HCT116 (cell line): ENCODE data around the gene BCL2L15. TPM values are rescaled to one million over a fixed set of nuclear protein-coding genes. Genes with fewer than 3 reads are reported as not detected.
A peak's percentile ranks its signal among the peaks of the same experiment; 100 is the strongest.

Experiments used
- ATAC-seq: fragments of 200-7000 bp; cut with Tn5 transposase; 2 replicates; pipeline ENCODE4 v1.9.1; 2020; ENCODE audit warnings: mild to moderate bottlenecking, moderate library complexity
- Bru-seq: library from RNA; stranded (reverse); fragments of 400-500 nt; gene quantifications from one replicate; lab custom pipeline; 2021; lab: Mats Ljungman, UMichigan
- BruChase-seq, 2 experiments: library from RNA; stranded (reverse); fragments of 400-500 nt; gene quantifications; one replicate each; lab custom pipeline; 2021; lab: Mats Ljungman, UMichigan
- BruUV-seq: library from RNA; stranded (reverse); fragments of 400-500 nt; replicated peaks from 2 replicates; lab custom pipeline; 2021; lab: Mats Ljungman, UMichigan
- CTCF ChIA-PET: fragments of 300-600 bp; sonication (Branson Sonifier 250); formaldehyde crosslinking; loops from one replicate; lab custom pipeline; 2021; ENCODE audit warnings: antibody characterized with exemption; lab: Charles Lee
- POLR2A ChIA-PET: fragments of 300-600, 350-600 bp; sonication (Branson Sonifier 250); formaldehyde crosslinking; loops from one replicate; lab custom pipeline; 2021; ENCODE audit warnings: antibody characterized with exemption; lab: Charles Lee
- RAD21 ChIA-PET, 2 experiments: fragments of 300-600 bp; sonication (Branson Sonifier 250); formaldehyde crosslinking; loops; one replicate each; lab custom pipeline; 2023; ENCODE audit warnings: low total read pairs in 2 of 2; ENCODE audit not compliant: uncharacterized antibody in 2 of 2, unreplicated experiment in 2 of 2, low non-redundant PET in 1 of 2; lab: Charles Lee
- DNase-seq: peaks from one replicate; pipeline ENCODE4 v3.0.0-alpha.2; 2010; ENCODE audit warnings: low read depth, low spot score
- H2AFZ ChIP-seq: fragments of 200-600 bp; shearing (Covaris generic), sonication (generic); 2 replicates; pipeline ENCODE4 v1.6.1; 2017; ENCODE audit warnings: low read depth, mixed run types, mixed read lengths, antibody characterized with exemption, low read length; ENCODE audit not compliant: poor library complexity, severe bottlenecking
- H3K27ac ChIP-seq: 2 replicates; pipeline ENCODE4 v1.5.1; 2012; ENCODE audit warnings: low read depth, low read length
- H3K27me3 ChIP-seq: fragments of 200-600 bp; sonication (generic); 2 replicates; pipeline ENCODE4 v1.6.1; 2016; ENCODE audit warnings: mixed run types, low read length, mixed read lengths; ENCODE audit not compliant: insufficient read depth
- H3K36me3 ChIP-seq, 2 experiments: fragments of 200-500 bp in 1 of 2; fragments of 200-600 bp in 1 of 2; sonication (Bioruptor generic) in 1 of 2; sonication (generic) in 1 of 2; 2 replicates each; pipeline versions ENCODE4 v1.5.1 to v1.6.1; 2014 to 2016; ENCODE audit warnings: low read length in 2 of 2, inconsistent platforms in 1 of 2, mixed read lengths in 1 of 2, mixed run types in 1 of 2; ENCODE audit not compliant: insufficient read depth in 2 of 2, control insufficient read depth in 1 of 2
- H3K4me1 ChIP-seq, 2 experiments: fragments of 200-600 bp in 1 of 2; sonication (generic) in 1 of 2; 2 replicates each; pipeline versions ENCODE4 v1.5.1 to v1.6.1; 2012 to 2017; ENCODE audit warnings: low read length in 2 of 2, inconsistent platforms in 1 of 2, mild to moderate bottlenecking in 1 of 2, mixed read lengths in 1 of 2, mixed run types in 1 of 2, moderate library complexity in 1 of 2; ENCODE audit not compliant: insufficient read depth in 2 of 2, control insufficient read depth in 1 of 2
- H3K4me2 ChIP-seq: fragments of 200-600 bp; sonication (generic); 2 replicates; pipeline ENCODE4 v1.6.1; 2017; ENCODE audit warnings: mixed run types, low read length, mixed read lengths
- H3K4me3 ChIP-seq, 2 experiments: fragments of 200-600 bp in 1 of 2; sonication (generic) in 1 of 2; replicated peaks in 1 of 2; 2 replicates each; pipeline ENCODE4 v1.5.1; 2011 to 2016; ENCODE audit warnings: low read length in 2 of 2, control low read depth in 1 of 2, low read depth in 1 of 2, mild to moderate bottlenecking in 1 of 2, mixed read lengths in 1 of 2, mixed run types in 1 of 2
- H3K79me2 ChIP-seq: fragments of 200-600 bp; sonication (generic); 2 replicates; pipeline ENCODE4 v1.6.1; 2017; ENCODE audit warnings: mild to moderate bottlenecking, mixed run types, low read length, moderate library complexity, mixed read lengths; ENCODE audit not compliant: insufficient read depth
- H3K9ac ChIP-seq: fragments of 200-600 bp; sonication (generic); 2 replicates; pipeline ENCODE4 v1.6.1; 2016; ENCODE audit warnings: low read length, mixed read lengths
- H3K9me2 ChIP-seq: fragments of 200-600 bp; sonication (generic), shearing (Covaris generic); 2 replicates; pipeline ENCODE4 v1.6.1; 2017; ENCODE audit warnings: mixed run types, mild to moderate bottlenecking, moderate library complexity; ENCODE audit not compliant: insufficient read depth
- H3K9me3 ChIP-seq, 2 experiments: fragments of 200-500 bp in 1 of 2; fragments of 200-600 bp in 1 of 2; sonication (Bioruptor generic) in 1 of 2; sonication (generic) in 1 of 2; 2 replicates each; pipeline ENCODE4 v1.6.1; 2014 to 2017; ENCODE audit warnings: low read length in 2 of 2, mixed read lengths in 2 of 2, inconsistent platforms in 1 of 2, low read depth in 1 of 2, mild to moderate bottlenecking in 1 of 2, mixed run types in 1 of 2, moderate library complexity in 1 of 2; ENCODE audit not compliant: control insufficient read depth in 1 of 2, insufficient read depth in 1 of 2
- H4K20me1 ChIP-seq: fragments of 200-600 bp; sonication (generic), shearing (Covaris generic); 2 replicates; pipeline ENCODE4 v1.6.1; 2017; ENCODE audit warnings: mixed run types, mild to moderate bottlenecking, moderate library complexity; ENCODE audit not compliant: insufficient read depth
- CBX3 ChIP-seq: IDR thresholded peaks from 2 replicates; pipeline ENCODE4 v1.6.1; 2012; ENCODE audit warnings: low read depth
- EGR1 ChIP-seq: IDR thresholded peaks from 2 replicates; pipeline ENCODE4 v1.6.1; 2012; ENCODE audit warnings: low read depth
- EZH2phosphoT487 ChIP-seq: fragments of 200-600 bp; IDR thresholded peaks from 2 replicates; pipeline ENCODE4 v1.6.1; 2018; ENCODE audit warnings: antibody characterized with exemption, borderline replicate concordance
- FOSL1 ChIP-seq: IDR thresholded peaks from 2 replicates; pipeline ENCODE4 v1.6.1; 2012; ENCODE audit warnings: low read depth
- JUND ChIP-seq: IDR thresholded peaks from 2 replicates; pipeline ENCODE4 v1.6.1; 2012
- MAX ChIP-seq: IDR thresholded peaks from 2 replicates; pipeline ENCODE4 v1.6.1; 2012
- POLR2A ChIP-seq: IDR thresholded peaks from 2 replicates; pipeline ENCODE4 v1.7.0; 2011; ENCODE audit warnings: borderline replicate concordance; ENCODE audit not compliant: insufficient read depth, insufficient read length; ENCODE audit errors: extremely low read depth
- SIN3A ChIP-seq: IDR thresholded peaks from 2 replicates; pipeline ENCODE4 v1.6.1; 2012; ENCODE audit warnings: low read depth
- SP1 ChIP-seq: IDR thresholded peaks from 2 replicates; pipeline ENCODE4 v1.6.1; 2012; ENCODE audit warnings: low read depth
- SRF ChIP-seq: IDR thresholded peaks from 2 replicates; pipeline ENCODE4 v1.6.1; 2012; ENCODE audit warnings: low read depth
- TCF7L2 ChIP-seq: IDR thresholded peaks from 2 replicates; pipeline ENCODE4 v1.7.0; 2011; ENCODE audit warnings: borderline replicate concordance, inconsistent platforms; ENCODE audit not compliant: insufficient read depth, insufficient read length; ENCODE audit errors: extremely low read depth
- YY1 ChIP-seq: IDR thresholded peaks from 2 replicates; pipeline ENCODE4 v1.6.1; 2011; ENCODE audit warnings: low read length, low read depth, moderate library complexity, mild to moderate bottlenecking; ENCODE audit not compliant: insufficient replicate concordance; ENCODE audit errors: extremely low read depth
- intact Hi-C: fragments of 100-400 bp; cut with micrococcal nuclease; formaldehyde crosslinking; loops from 2 replicates; pipeline ENCODE4 v1.10.0; 2022
- long read RNA-seq: library from polyadenylated mRNA; unstranded; transcript quantifications from one replicate; pipeline ENCODE4 v2.0.0, GENCODE V29; 2021; ENCODE audit not compliant: unreplicated experiment
- polyA plus RNA-seq: library from polyadenylated mRNA; unstranded; fragments of >200 nt; gene quantifications from 2 replicates; pipeline ENCODE4 v1.2.1, GENCODE V29; 2012; ENCODE audit warnings: missing spikeins
- total RNA-seq: library from RNA; stranded (reverse); gene quantifications from one replicate; pipeline ENCODE4 v1.2.1, GENCODE V29; 2021; ENCODE audit not compliant: unreplicated experiment
- TF ChIP-seq, protein P1 (sequence below): IDR thresholded peaks from 2 replicates; pipeline ENCODE4 v1.6.1; 2011; ENCODE audit warnings: mild to moderate bottlenecking, low read length, moderate library complexity; ENCODE audit not compliant: insufficient replicate concordance; ENCODE audit errors: extremely low read depth

BCL2L15 gene
- total RNA-seq (0.54 TPM), Bru-seq, nascent RNA (percentile 29 among the genes with signal in this experiment), BruChase-seq, experiment 1, labeled RNA remaining after a 6-hour chase (percentile 42 among the genes with signal in this experiment), BruChase-seq, experiment 2, labeled RNA remaining after a 2-hour chase (percentile 42 among the genes with signal in this experiment)
- 0.26 and 1.5 TPM in 2 replicates for polyA plus RNA-seq
- long read RNA-seq = 0 reads

DNA sequence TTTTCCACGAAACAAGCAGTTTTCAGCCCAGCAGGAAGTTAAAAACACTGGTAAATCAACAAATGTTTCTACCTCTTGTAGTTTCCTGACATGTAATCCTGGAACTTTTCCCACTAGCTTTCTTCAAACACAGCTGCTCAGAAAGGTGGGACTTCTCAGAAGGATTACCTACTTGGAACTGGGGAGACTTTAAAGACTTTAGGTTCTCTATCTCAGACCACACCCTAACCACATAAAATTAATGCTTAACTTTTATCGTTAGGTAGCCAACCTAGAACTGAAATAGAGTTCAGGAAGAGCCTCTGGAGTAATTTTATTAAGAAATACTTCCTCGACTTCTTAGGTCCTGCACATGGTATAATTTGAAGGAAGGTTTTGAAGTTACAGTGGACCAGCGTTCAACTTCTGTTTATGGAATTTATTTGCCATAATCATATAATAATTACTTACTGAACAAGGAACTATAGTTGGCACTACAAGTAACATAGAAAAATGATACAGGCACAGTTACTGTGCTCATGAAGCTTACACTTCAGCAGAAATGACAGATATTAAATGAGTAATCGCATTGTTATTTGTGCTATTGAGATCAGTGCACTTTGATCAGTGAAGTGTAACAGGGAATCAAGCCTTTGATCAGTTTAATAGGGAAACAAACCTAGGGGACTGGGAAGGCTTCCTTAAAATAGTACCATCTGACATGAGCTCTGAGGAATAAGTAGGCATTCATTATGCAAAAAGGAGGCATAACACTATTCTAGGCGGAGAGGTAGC lies at the start of gene BCL2L15:
Gene BCL2L15 (minus strand): TSS at position 180 of the 774 bp plus-strand sequence. CDS start 206 bp downstream, outside the sequence.
- H3K9me2 ChIP-seq = no peaks in the 10 kb centered on the region

GRCh38 chr1:113937146-113937545 lies 49.8 kb upstream of the BCL2L15 start:
- CTCF ChIA-PET = no interaction called here
- H3K36me3 ChIP-seq = peaks cover 7 to 8% of the 10 kb centered on the region in 2 experiments; a peak in 2 of 4 replicates
- H3K4me2 ChIP-seq = no peak overlapping the region
- RAD21 ChIA-PET = no interaction called here
- H3K79me2 ChIP-seq = peaks cover 74% of the 10 kb centered on the region
- BruUV-seq = no TSS peak
- H4K20me1 ChIP-seq = 0 out of 2 replicates have a peak, but pooled peaks cover 2% of the 10 kb centered on the region
- DNase-seq (no peak), ATAC-seq (no peak)
- TF ChIP-seq EGR1 (no peak), TCF7L2 (no peak), EZH2phosphoT487 (no peak), CBX3 (no peak)
- TF ChIP-seq, protein P1, sequence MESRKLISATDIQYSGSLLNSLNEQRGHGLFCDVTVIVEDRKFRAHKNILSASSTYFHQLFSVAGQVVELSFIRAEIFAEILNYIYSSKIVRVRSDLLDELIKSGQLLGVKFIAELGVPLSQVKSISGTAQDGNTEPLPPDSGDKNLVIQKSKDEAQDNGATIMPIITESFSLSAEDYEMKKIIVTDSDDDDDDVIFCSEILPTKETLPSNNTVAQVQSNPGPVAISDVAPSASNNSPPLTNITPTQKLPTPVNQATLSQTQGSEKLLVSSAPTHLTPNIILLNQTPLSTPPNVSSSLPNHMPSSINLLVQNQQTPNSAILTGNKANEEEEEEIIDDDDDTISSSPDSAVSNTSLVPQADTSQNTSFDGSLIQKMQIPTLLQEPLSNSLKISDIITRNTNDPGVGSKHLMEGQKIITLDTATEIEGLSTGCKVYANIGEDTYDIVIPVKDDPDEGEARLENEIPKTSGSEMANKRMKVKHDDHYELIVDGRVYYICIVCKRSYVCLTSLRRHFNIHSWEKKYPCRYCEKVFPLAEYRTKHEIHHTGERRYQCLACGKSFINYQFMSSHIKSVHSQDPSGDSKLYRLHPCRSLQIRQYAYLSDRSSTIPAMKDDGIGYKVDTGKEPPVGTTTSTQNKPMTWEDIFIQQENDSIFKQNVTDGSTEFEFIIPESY = no peak
- intact Hi-C loops = no loop called here
- no peak overlapping the region for H3K9ac ChIP-seq
- H2AFZ ChIP-seq = no peak overlapping the region
- no peaks in the 10 kb centered on the region for H3K9me2 ChIP-seq
- H3K9me3 ChIP-seq = no peaks in the 10 kb centered on the region
- no peak overlapping the region for H3K4me3 ChIP-seq
- POLR2A ChIA-PET = no interaction called here
- H3K27me3 ChIP-seq = no peaks in the 10 kb centered on the region
- no peaks in the 10 kb centered on the region for H3K4me1 ChIP-seq
- no peak overlapping the region for H3K27ac ChIP-seq

More for the DNA sequence above, at the start of gene BCL2L15:
- Histone ChIP-seq H3K4me1 (peaks cover 34 to 43% of the 10 kb centered on the region in 2 experiments), H3K36me3 (no peaks in the 10 kb centered on the region), H3K4me3 (peak within 1 kb of the TSS in 1 of 2 experiments; percentile 23; a peak in 2 of 4 replicates), H3K27ac (peak within 1 kb of the TSS; percentile 25), H3K27me3 (no peaks in the 10 kb centered on the region), H3K4me2 (peak within 1 kb of the TSS; percentile 59), H2AFZ (peak within 1 kb of the TSS; percentile 55), H3K9me3 (no peaks in the 10 kb centered on the region), H3K79me2 (no peaks in the 10 kb centered on the region), H4K20me1 (no peaks in the 10 kb centered on the region), H3K9ac (no peak within 1 kb of the TSS)
- peak; percentile 75 for ATAC-seq
- ChIA-PET RAD21 (interaction anchor here in 1 of 2 experiments (0.6 kb wide), 1 partner anchor 34 kb away, joined by 3 read pairs; no protein-coding TSS in a partner anchor), CTCF (no interaction called here), POLR2A (no interaction called here)
- TF ChIP-seq FOSL1 (peak; percentile 68; the same call in 1 of the 2 replicates), SRF (0 out of 2 replicates have a peak, but pooled peaks have one; percentile 34), CBX3 (peak; percentile 47; the same call in 1 of the 2 replicates), SIN3A (peak; percentile 61), MAX (peak; percentile 54), SP1 (peak; percentile 70), POLR2A (no peak), YY1 (no peak), JUND (peak; percentile 82), TCF7L2 (peak; percentile 85)
- no TSS peak for BruUV-seq
- intact Hi-C loops = no loop called here
- peak; percentile 63 for DNase-seq
